ENCODE data around the gene TTC24. TPM values are rescaled to one million over a fixed set of nuclear protein-coding genes. Genes with fewer than 3 reads are reported as not detected.

Gene TTC24
- total RNA-seq (2014; rRNA removed; shearing (Covaris generic); ENCODE audit: low replicate concordance): not detected in 2 replicates

GRCh38 chr1:156579472-156579871 lies at the start of gene TTC24:
Gene TTC24 (plus strand): TSS chr1:156579723. CDS start chr1:156581365, 1,642 bp downstream.
- in situ Hi-C loops (cut with HindIII; ENCODE audit: low pct_unique_long_range_greater_than_20kb, low sequenced_read_pairs): no loop called here
- no peak for DNase-seq (ENCODE audit: low read depth)

DNA sequence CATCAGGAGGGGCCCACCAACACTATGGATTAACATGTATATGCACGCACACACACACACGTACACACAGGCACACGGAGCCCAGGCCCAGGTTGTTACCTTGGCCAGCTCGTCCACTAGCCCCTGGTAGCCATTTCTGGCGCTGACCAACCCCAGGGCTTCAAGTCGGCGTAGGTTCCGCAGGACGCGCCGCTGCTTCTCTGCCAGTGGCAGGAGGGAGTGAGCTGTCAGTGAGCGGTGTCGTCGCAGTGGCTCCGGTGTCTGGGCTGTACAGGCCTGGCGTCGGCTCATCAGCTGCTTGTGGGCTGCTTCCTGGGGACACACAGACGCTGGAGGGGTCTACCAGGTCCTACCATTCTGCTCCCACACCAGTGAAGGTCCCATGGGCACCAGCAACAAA lies 49.5 kb upstream of the TTC24 start:
- in situ Hi-C loops (cut with HindIII; ENCODE audit: low pct_unique_long_range_greater_than_20kb, low sequenced_read_pairs): no loop called here
- DNase-seq (ENCODE audit: low read depth): no peak

DNA sequence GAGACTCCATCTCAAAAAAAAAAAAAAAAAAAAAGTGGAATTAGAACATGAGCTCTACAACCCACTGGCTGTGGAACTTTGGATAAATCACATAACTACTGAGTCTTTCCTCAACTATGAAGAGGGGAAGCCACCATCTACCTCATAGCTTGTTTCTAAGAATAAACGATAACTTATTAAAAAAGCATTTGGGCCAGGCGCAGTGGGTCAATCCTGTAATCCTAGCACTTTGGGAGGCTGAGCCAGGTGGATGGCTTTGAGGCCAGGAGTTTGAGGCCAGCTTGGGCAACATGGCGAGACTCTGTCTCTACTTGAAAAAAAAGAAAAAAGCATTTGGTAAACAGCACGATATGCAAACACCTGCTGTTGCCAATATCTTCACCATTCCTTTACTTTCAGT lies 47.1 kb upstream of the TTC24 start:
- in situ Hi-C loops (cut with HindIII; ENCODE audit: low pct_unique_long_range_greater_than_20kb, low sequenced_read_pairs): no loop called here
- no peak for DNase-seq (ENCODE audit: low read depth)

- in situ Hi-C loops (cut with HindIII; ENCODE audit: low pct_unique_long_range_greater_than_20kb, low sequenced_read_pairs): no loop called here
- no peak for DNase-seq (ENCODE audit: low read depth)
Measured at GRCh38 chr1:156533568-156534220, 45.8 kb upstream of the TTC24 start.

- no peak for DNase-seq (ENCODE audit: low read depth)
- in situ Hi-C loops (cut with HindIII; ENCODE audit: low pct_unique_long_range_greater_than_20kb, low sequenced_read_pairs): no loop called here
Measured at GRCh38 chr1:156534424-156535060, 45.0 kb upstream of the TTC24 start.

DNA sequence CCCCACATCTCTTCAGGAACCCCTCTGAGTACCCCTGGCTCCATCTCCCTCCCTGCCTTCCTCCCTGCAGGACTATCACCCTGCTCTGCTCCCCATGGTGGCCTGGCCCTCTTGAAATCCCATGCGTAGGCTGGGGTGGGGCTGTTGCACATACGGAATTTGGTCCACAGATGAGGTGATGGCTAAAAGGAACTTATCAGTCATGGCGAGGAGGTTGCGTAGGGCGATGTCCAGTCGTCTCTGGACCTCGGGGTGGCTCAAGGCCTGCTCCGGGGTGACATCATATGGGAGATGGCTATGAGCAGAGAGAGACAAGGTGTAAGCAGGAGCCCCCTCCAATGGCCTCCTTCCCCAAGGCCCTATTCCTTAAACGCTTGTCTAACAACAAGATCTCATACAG lies 42.5 kb upstream of the TTC24 start:
- in situ Hi-C loops (cut with HindIII; ENCODE audit: low pct_unique_long_range_greater_than_20kb, low sequenced_read_pairs): no loop called here
- DNase-seq (ENCODE audit: low read depth): no peak

DNA sequence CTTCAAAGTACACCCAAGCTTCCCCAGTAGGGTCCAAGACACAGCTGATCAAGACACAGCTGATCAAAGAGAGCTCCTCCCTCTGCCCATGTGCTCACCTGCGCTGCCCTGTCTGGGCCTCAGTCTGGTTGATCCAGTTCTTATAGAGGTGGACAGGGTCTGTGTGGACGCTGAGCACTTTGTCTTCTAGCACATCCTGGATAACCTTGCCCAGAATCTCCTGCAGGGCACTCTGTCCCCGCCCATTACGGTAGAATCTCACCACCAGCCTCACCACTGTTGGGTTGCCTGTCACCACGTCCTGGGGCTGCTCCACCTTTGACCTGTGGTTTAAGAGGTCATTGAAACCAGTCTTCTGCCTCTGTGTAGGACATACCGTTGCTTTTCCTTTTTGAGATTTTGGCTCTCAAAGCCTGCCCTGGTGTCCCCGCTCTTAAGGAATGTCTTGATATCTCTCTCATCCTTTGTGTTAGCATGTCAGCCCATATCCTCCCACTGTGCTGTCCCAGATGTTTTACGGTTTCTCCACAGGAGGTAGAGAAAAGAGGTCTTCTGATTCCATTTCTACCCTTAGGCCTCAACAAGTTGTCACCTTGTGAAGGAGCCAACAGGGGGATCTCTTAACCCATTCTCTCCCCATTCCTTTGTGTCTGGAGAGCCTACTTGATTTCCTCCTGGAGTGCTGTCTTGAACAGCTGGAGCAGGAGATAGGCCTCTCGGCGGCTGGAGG lies 40.6 kb upstream of the TTC24 start:
- in situ Hi-C loops (cut with HindIII; ENCODE audit: low pct_unique_long_range_greater_than_20kb, low sequenced_read_pairs): no loop called here
- DNase-seq (ENCODE audit: low read depth): no peak

DNA sequence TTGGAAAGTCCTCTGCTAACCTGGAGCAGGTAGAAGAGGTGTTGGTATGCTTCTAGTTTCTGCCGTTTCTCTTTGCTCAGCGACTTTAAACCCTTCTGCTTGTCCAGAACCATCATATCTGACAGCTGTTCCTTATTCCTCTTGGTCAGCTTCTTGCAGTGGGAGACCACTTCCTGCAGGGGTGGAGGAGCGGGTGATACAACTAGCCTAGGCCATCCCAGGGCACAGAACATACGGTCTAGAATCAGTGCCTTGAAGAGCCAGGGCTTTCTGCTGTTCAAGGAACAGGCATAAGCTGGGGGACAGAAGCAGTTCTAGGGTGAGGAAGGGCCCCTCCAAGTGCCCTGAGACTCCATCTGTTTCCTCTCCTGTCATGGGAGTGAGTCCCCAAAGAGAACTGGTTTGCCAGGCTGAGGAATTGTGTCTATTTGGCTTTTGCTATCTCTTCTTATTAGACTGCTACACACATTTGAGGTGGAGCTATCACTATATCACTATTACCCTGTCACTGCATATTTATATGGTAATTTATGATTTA lies 39.6 kb upstream of the TTC24 start:
- in situ Hi-C loops (cut with HindIII; ENCODE audit: low pct_unique_long_range_greater_than_20kb, low sequenced_read_pairs): no loop called here
- no peak for DNase-seq (ENCODE audit: low read depth)

GRCh38 chr1:156540955-156541354 lies 38.6 kb upstream of the TTC24 start:
- in situ Hi-C loops (cut with HindIII; ENCODE audit: low pct_unique_long_range_greater_than_20kb, low sequenced_read_pairs): no loop called here
- DNase-seq (ENCODE audit: low read depth): no peak

GRCh38 chr1:156543066-156543465 lies 36.5 kb upstream of the TTC24 start:
- in situ Hi-C loops (cut with HindIII; ENCODE audit: low pct_unique_long_range_greater_than_20kb, low sequenced_read_pairs): no loop called here
- no peak for DNase-seq (ENCODE audit: low read depth)

DNA sequence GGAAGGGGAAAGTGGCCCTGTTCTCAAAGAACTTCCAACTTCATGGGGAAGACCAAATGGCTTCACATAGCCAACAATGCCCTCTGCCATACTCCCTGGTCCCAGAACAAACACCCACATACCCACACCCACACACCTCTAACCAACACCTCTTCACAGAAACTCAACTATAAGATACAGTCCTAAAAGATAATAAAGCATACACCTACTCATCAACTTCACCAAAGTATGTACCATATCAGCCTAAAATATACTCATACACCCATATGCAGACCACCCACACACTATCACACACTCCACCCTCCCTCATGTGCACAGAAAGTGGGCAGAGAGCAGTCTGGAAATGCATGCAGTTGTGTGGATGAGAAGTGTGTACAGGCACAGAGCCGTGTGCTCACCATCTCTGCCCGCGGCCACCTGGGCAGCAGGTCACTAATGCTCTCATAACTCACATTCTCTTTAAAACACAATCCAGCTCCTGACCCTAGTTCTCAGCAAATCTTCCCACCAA lies 34.9 kb upstream of the TTC24 start:
- no peak for DNase-seq (ENCODE audit: low read depth)
- in situ Hi-C loops (cut with HindIII; ENCODE audit: low pct_unique_long_range_greater_than_20kb, low sequenced_read_pairs): no loop called here

GRCh38 chr1:156546267-156546666 lies 33.3 kb upstream of the TTC24 start:
- no peak for DNase-seq (ENCODE audit: low read depth)
- in situ Hi-C loops (cut with HindIII; ENCODE audit: low pct_unique_long_range_greater_than_20kb, low sequenced_read_pairs): no loop called here

DNA sequence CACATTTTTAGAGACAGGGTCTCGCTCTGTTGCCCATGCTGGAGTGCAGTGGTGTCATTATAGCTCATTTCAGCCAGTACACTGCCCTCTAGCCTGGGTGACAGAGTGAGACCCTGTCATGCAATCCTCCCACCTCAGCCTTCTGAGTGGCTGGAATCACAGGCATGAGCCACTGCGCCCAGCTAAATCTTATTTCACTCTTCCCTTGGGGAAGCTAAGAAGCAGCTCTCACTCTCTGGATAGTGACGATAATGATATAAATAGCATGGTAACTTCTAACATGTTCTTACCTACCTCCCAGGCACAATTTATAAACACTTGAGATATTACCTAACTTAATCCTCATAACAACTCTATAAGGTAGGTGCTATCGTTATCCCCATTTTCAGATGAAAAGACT lies 32.1 kb upstream of the TTC24 start:
- no peak for DNase-seq (ENCODE audit: low read depth)
- in situ Hi-C loops (cut with HindIII; ENCODE audit: low pct_unique_long_range_greater_than_20kb, low sequenced_read_pairs): no loop called here

- in situ Hi-C loops (cut with HindIII; ENCODE audit: low pct_unique_long_range_greater_than_20kb, low sequenced_read_pairs): no loop called here
Measured at GRCh38 chr1:156547982-156548381, 31.5 kb upstream of the TTC24 start.

GRCh38 chr1:156549390-156549789 lies 30.1 kb upstream of the TTC24 start:
- in situ Hi-C loops (cut with HindIII; ENCODE audit: low pct_unique_long_range_greater_than_20kb, low sequenced_read_pairs): no loop called here
- DNase-seq (ENCODE audit: low read depth): no peak

More at GRCh38 chr1:156547982-156548381, 31.5 kb upstream of the TTC24 start:
- DNase-seq (ENCODE audit: low read depth): no peak

GRCh38 chr1:156549831-156550230 lies 29.7 kb upstream of the TTC24 start:
- DNase-seq (ENCODE audit: low read depth): no peak

GRCh38 chr1:156550346-156550745 lies 29.2 kb upstream of the TTC24 start:
- in situ Hi-C loops (cut with HindIII; ENCODE audit: low pct_unique_long_range_greater_than_20kb, low sequenced_read_pairs): no loop called here

More at GRCh38 chr1:156549831-156550230, 29.7 kb upstream of the TTC24 start:
- in situ Hi-C loops (cut with HindIII; ENCODE audit: low pct_unique_long_range_greater_than_20kb, low sequenced_read_pairs): no loop called here

DNA sequence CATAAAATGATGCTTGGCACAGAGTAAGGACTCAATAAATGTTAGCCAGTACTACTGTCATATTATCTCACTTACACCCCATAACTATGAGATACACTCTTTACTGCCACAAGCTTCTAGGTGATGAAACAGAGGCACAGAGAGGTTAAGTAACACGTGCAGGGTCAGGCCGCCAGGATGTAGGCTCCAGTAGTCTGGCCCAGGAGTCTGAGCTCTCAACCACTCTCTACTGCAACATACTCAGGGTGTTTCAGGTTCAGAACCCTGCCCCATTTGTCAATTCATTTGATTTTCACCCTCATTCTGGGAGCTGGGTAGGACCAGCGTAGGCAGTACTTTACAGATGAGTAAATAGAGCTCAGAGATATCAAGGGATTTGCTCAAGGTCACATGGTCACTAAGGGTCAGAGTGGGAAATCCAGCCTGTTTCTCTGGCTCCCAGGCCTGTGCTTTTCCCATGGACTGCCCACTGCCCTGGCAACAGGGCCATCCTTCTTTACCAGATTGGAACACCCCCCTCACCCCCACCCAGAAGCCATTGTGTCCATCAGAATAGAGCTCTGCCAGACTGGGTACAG lies 28.4 kb upstream of the TTC24 start:
- in situ Hi-C loops (cut with HindIII; ENCODE audit: low pct_unique_long_range_greater_than_20kb, low sequenced_read_pairs): no loop called here
- DNase-seq (ENCODE audit: low read depth): no peak

More at GRCh38 chr1:156550346-156550745, 29.2 kb upstream of the TTC24 start:
- DNase-seq (ENCODE audit: low read depth): no peak
